Suprapubic skin (tissue), 4 donors: ENCODE measurements around the gene SCAMP5. TPM values are rescaled to one million over a fixed set of nuclear protein-coding genes. Genes with fewer than 3 reads are reported as not detected.

Source experiments
- DNase-seq, 2 donors: peaks; one replicate each; pipeline ENCODE4 v3.0.0-alpha.2; 2019; ENCODE audit warnings: low spot score in 2 of 2
- H3K27ac ChIP-seq: fragments of 200-600 bp; sonication (generic); one replicate; pipeline ENCODE4 v1.5.1; 2019
- H3K27me3 ChIP-seq: fragments of 200-600 bp; sonication (generic); one replicate; pipeline ENCODE4 v1.5.1; 2019
- H3K36me3 ChIP-seq: fragments of 200-600 bp; sonication (generic); one replicate; pipeline ENCODE4 v1.5.1; 2019
- H3K4me1 ChIP-seq: fragments of 200-600 bp; sonication (generic); one replicate; pipeline ENCODE4 v1.5.1; 2019
- H3K4me3 ChIP-seq: fragments of 200-600 bp; sonication (generic); one replicate; pipeline ENCODE4 v1.5.1; 2019; ENCODE audit warnings: mild to moderate bottlenecking
- H3K9me3 ChIP-seq: fragments of 200-600 bp; sonication (generic); one replicate; pipeline ENCODE4 v1.5.1; 2019
- EP300 ChIP-seq: sonication (generic); formaldehyde crosslinking; IDR thresholded peaks from one replicate; pipeline ENCODE4 v1.6.1; 2017; ENCODE audit warnings: antibody characterized with exemption
- POLR2A ChIP-seq, 2 donors: fragments of 450-650 bp; IDR thresholded peaks; one replicate each; pipeline ENCODE4 v1.6.1; 2017; ENCODE audit warnings: antibody characterized with exemption in 2 of 2, mild to moderate bottlenecking in 2 of 2, moderate library complexity in 2 of 2
- POLR2AphosphoS5 ChIP-seq, 3 donors: sonication (generic); formaldehyde crosslinking; IDR thresholded peaks; one replicate each; pipeline ENCODE4 v1.6.1; 2017; ENCODE audit warnings: antibody characterized with exemption in 3 of 3
- WGBS: methylation state at CpG from one replicate; pipeline ENCODE4 v1.1.5; 2018; 5-methylcytosine and 5-hydroxymethylcytosine counted together
- total RNA-seq, 4 donors: library from RNA; depleted of rRNA; stranded (reverse); fragments of >200 nt; gene quantifications; one replicate each; pipeline ENCODE4 v1.1.0, GENCODE V29; 2016
- TF ChIP-seq, protein P1 (sequence below), 2 donors: fragments of 200-600 bp in 1 of 2; fragments of 450-650 bp in 1 of 2; sonication (generic) in 1 of 2; IDR thresholded peaks; one replicate each; pipeline ENCODE4 v1.5.1; 2016 to 2019; ENCODE audit warnings: antibody characterized with exemption in 2 of 2, mild to moderate bottlenecking in 1 of 2, moderate library complexity in 1 of 2

SCAMP5 gene
- total RNA-seq, 4 donors from 2014 or later, result 0.53 to 4.5 (median 2.7) TPM

DNA sequence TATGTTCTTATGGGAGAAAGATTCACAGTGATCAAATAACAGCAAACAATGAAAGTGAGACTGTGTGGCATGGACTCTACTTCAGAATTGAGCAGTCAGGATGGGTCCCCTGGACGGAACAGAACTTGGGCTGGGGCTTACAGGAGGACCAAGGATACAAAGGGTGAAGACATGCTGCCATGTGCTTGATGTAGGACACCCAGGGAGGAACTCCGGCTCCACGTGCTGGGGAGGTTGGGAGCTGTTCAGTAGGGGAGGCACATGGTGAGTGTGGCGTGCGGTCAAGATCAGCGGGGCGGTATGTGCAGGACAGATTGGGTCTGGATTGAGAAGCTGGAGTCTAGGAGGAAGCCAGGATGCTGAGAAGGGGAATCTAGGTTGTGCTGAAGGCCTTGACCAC lies 60.7 kb downstream of the SCAMP5 start:
- TF ChIP-seq EP300, result no peak
- no peak for TF ChIP-seq POLR2A (IDR thresholded peaks at IDR 0.05)
- TF ChIP-seq, protein P1, sequence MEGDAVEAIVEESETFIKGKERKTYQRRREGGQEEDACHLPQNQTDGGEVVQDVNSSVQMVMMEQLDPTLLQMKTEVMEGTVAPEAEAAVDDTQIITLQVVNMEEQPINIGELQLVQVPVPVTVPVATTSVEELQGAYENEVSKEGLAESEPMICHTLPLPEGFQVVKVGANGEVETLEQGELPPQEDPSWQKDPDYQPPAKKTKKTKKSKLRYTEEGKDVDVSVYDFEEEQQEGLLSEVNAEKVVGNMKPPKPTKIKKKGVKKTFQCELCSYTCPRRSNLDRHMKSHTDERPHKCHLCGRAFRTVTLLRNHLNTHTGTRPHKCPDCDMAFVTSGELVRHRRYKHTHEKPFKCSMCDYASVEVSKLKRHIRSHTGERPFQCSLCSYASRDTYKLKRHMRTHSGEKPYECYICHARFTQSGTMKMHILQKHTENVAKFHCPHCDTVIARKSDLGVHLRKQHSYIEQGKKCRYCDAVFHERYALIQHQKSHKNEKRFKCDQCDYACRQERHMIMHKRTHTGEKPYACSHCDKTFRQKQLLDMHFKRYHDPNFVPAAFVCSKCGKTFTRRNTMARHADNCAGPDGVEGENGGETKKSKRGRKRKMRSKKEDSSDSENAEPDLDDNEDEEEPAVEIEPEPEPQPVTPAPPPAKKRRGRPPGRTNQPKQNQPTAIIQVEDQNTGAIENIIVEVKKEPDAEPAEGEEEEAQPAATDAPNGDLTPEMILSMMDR (IDR thresholded peaks at IDR 0.05), result no peak
- no peak for TF ChIP-seq POLR2AphosphoS5 (IDR thresholded peaks at IDR 0.05)
- Histone ChIP-seq H3K27me3 (no peaks in the 10 kb centered on the region), H3K4me3 (no peak overlapping the region), H3K36me3 (no peaks in the 10 kb centered on the region), H3K4me1 (no peaks in the 10 kb centered on the region), H3K27ac (no peak overlapping the region), H3K9me3 (no peaks in the 10 kb centered on the region)
- no peak for DNase-seq
- WGBS, result 94% methylated on average over 7 of the region's 7 CpGs

DNA sequence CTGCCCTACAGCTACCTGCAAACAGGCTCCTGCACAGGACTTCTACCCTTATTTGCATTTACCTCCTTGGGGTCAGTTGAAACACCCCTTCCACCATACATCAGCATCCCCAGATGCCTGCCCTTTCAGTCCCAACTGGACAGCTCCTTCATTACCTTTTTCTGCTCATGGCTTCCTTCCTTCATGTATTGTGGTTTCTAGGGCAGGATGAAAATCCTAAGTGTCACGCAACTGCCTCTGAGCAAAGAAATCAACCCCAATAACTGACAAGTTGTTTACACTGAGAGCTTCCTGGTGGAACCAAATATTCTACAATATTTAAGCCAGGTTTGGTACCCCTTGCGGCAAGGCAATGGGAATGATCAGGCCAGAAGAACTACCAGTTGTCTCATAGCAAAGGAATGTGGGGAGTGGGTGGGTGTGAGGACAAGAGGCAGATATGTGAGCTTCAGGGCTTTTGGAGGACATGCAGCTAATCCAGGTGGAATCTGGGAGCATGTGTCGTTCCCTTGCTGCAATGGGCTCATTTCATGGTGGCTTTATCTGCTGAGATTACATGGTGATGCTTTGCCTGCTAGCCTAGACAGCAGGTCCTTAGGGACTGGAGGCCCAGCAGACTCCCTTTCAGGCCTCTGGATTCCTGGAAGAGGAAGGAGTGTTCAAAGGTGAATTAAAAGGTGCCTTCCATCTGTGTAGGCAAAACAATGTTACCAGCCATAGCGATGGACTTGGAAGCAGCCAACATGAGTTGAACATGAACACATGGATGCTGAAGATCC lies 63.0 kb downstream of the SCAMP5 start:
- H3K27me3 ChIP-seq, result no peaks in the 10 kb centered on the region
- no peak for DNase-seq
- 73% methylated on average over 4 of the region's 4 CpGs for WGBS
- TF ChIP-seq EP300 (no peak), POLR2A (IDR thresholded peaks at IDR 0.05) (no peak), POLR2AphosphoS5 (IDR thresholded peaks at IDR 0.05) (no peak)
- TF ChIP-seq, protein P1 (IDR thresholded peaks at IDR 0.05), result no peak
- no peaks in the 10 kb centered on the region for H3K36me3 ChIP-seq
- no peak overlapping the region for H3K27ac ChIP-seq
- H3K4me3 ChIP-seq, result no peak overlapping the region
- no peaks in the 10 kb centered on the region for H3K9me3 ChIP-seq
- H3K4me1 ChIP-seq, result no peaks in the 10 kb centered on the region

DNA sequence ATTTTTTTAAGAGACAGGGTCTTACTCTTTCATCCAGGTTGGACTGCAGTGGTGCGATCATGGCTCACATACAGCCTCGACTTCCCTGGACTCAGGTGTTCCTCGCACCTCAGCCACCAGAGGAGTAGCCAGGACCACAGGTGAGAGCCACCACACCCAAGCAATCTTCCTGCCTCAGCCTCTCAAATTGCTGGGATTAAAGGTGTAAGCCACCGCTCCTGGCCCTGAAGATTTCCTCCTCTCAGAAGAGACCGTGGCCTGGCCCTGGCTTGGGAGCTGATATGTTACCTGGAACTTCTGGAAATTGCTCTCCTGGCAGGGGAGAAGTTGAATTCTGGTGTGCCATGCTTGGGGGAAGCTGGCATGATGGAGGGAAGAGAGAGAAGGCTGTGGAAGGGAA lies 64.2 kb downstream of the SCAMP5 start:
- DNase-seq, result no peak
- Histone ChIP-seq H3K27ac (no peak overlapping the region), H3K9me3 (no peaks in the 10 kb centered on the region), H3K4me1 (no peaks in the 10 kb centered on the region), H3K36me3 (no peaks in the 10 kb centered on the region), H3K4me3 (no peak overlapping the region), H3K27me3 (no peaks in the 10 kb centered on the region)
- 80% methylated on average over 5 of the region's 5 CpGs for WGBS
- TF ChIP-seq POLR2AphosphoS5 (IDR thresholded peaks at IDR 0.05), result no peak

DNA sequence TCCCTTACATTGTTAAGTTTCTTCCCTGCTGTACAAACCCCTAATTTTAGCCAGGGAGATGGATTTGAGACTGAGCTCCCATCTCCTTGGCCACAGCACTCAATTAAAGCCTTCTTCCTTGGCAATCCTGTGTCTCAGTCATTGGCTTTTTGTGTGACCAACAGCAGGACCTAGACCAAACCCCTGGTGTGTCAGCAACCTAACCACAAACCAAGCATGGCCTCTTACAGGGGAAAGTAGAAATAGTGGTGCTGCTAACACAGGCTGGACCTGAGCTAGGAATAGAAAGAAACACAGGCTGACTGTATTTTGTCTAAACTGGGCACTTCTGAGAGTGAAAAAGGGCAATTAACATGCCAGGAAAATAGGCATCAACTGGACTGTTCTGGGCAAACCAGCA lies 65.9 kb downstream of the SCAMP5 start:
- H3K4me1 ChIP-seq, result peaks cover 5% of the 10 kb centered on the region
- H3K4me3 ChIP-seq, result no peak overlapping the region
- H3K9me3 ChIP-seq, result no peaks in the 10 kb centered on the region
- H3K36me3 ChIP-seq, result no peaks in the 10 kb centered on the region
- H3K27me3 ChIP-seq, result no peaks in the 10 kb centered on the region
- no peak overlapping the region for H3K27ac ChIP-seq
- TF ChIP-seq POLR2A (IDR thresholded peaks at IDR 0.05), result no peak
- DNase-seq, result no peak

DNA sequence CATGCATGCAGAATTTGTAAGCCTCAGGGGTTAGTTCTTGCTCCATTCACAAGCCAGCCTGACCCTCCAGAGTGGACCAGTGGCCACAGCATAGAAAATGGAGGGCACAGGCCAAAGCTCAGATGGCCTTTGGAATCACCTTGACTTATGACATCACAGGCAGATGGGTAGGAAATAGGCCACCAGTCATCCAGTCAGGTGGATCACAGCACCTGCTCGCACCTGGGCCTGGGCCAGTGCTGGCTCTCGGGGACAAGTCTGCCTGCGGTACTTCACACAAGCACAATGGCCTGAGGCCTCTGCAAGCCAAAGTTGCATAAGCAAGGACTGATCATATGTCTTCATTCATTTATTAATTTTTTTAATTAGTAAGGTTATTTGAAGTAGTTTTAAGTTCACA lies 67.3 kb downstream of the SCAMP5 start:
- WGBS, result 44% methylated on average over 3 of the region's 3 CpGs
- Histone ChIP-seq H3K4me1 (peaks cover 13% of the 10 kb centered on the region), H3K36me3 (no peaks in the 10 kb centered on the region), H3K4me3 (no peak overlapping the region), H3K27ac (no peak overlapping the region), H3K27me3 (no peaks in the 10 kb centered on the region), H3K9me3 (no peaks in the 10 kb centered on the region)
- TF ChIP-seq POLR2AphosphoS5 (IDR thresholded peaks at IDR 0.05), result no peak
- no peak for DNase-seq

DNA sequence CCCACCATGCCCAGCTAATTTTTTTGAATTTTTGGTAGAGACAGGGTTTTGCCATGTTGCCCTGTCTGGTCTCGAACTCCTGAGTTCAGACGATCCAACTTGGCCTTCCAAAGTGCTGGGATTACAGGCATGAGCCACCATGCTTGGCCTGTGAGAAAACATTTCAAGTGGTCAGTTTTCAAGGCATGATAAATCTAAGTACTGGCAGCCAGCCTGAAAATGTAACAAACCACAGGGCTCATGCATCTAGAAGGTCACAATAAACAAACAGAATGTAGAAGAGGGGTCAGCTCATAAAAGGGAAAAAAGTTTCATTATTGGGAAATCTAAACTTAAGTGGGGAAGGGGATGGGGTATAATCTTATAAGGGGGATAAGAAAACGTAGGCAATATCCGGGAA lies 68.0 kb downstream of the SCAMP5 start:
- TF ChIP-seq EP300 (no peak), POLR2AphosphoS5 (IDR thresholded peaks at IDR 0.05) (no peak), POLR2A (IDR thresholded peaks at IDR 0.05) (no peak)
- TF ChIP-seq, protein P1 (IDR thresholded peaks at IDR 0.05), result no peak
- DNase-seq, result no peak
- Histone ChIP-seq H3K27ac (no peak overlapping the region), H3K4me3 (no peak overlapping the region), H3K27me3 (no peaks in the 10 kb centered on the region), H3K9me3 (no peaks in the 10 kb centered on the region), H3K36me3 (no peaks in the 10 kb centered on the region), H3K4me1 (peaks cover 13% of the 10 kb centered on the region)
- WGBS, result 71% methylated on average over 4 of the region's 4 CpGs

DNA sequence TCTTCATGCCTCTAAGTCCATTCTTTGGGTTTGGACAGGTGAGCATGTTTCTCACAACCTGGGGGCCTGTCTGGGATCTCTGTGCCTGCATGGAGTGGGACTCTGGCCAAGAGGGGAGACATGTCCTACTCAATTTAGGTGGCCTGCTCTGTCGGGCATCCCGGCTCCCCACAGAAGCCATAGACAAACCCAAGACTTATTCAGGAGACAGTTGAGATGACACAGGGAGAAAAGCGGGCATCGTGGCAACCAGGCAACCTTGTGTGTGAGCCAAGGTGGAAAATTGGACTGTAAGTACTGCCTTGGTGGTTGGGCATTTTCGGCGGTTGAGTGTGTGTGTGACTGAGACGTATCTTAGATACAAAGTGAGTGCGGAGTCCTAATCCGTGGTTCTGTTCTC lies 68.5 kb downstream of the SCAMP5 start:
- H3K36me3 ChIP-seq, result no peaks in the 10 kb centered on the region
- H3K4me3 ChIP-seq, result no peak overlapping the region
- no peak for DNase-seq
- peaks cover 13% of the 10 kb centered on the region for H3K4me1 ChIP-seq
- H3K9me3 ChIP-seq, result no peaks in the 10 kb centered on the region
- WGBS, result 88% methylated on average over 9 of the region's 9 CpGs
- no peak for TF ChIP-seq POLR2A (IDR thresholded peaks at IDR 0.05)
- no peak for TF ChIP-seq POLR2AphosphoS5 (IDR thresholded peaks at IDR 0.05)
- TF ChIP-seq, protein P1 (IDR thresholded peaks at IDR 0.05), result no peak
- TF ChIP-seq EP300, result no peak
- H3K27ac ChIP-seq, result no peak overlapping the region
- H3K27me3 ChIP-seq, result no peaks in the 10 kb centered on the region
